GM10248 (cell line): ENCODE measurements around the gene RUNX1.

Source experiments
- CTCF ChIA-PET: fragments of 300-600 bp; sonication (Branson Sonifier 250); formaldehyde crosslinking; extraction: SDS; loops from one replicate; lab custom pipeline; 2021; ENCODE audit warnings: antibody characterized with exemption; lab: Yijun Ruan, JAX
- POLR2A ChIA-PET: fragments of 350-650 bp; sonication (Branson Sonifier 250); formaldehyde crosslinking; extraction: SDS; loops from one replicate; lab custom pipeline; 2020; ENCODE audit warnings: antibody characterized with exemption; lab: Yijun Ruan, JAX
- DNase-seq: peaks from one replicate; pipeline ENCODE4 v3.0.0; 2012; ENCODE audit errors: extremely low spot score
- CTCF ChIP-seq: IDR thresholded peaks from 2 replicates; pipeline ENCODE4 v1.5.1; 2012; ENCODE audit warnings: mild to moderate bottlenecking, low read depth; ENCODE audit errors: extremely low read depth, missing control alignments, control extremely low read depth

The RUNX1 gene

GRCh38 chr21:35005077-35005476, 44.0 kb downstream of the RUNX1 start:
- TF ChIP-seq CTCF = no peak
- ChIA-PET POLR2A (no interaction called here), CTCF (interaction anchor here (1.5 kb wide), 1 partner anchor 48 kb away, joined by 3 read pairs; no protein-coding TSS in a partner anchor)
- no peak for DNase-seq

GRCh38 chr21:35004314-35004713, 44.8 kb downstream of the RUNX1 start:
- POLR2A ChIA-PET = no interaction called here
- CTCF ChIA-PET = interaction anchor here (0.7 to 1.8 kb wide), 5 partner anchors 20 to 48 kb away, joined by 3 to 4 read pairs (median 3); no protein-coding TSS in a partner anchor
- DNase-seq = no peak
- no peak for TF ChIP-seq CTCF

- CTCF ChIA-PET = interaction anchor here (1.4 to 1.8 kb wide), 4 partner anchors 21 to 49 kb away, joined by 3 to 4 read pairs (median 3); no protein-coding TSS in a partner anchor
- POLR2A ChIA-PET = no interaction called here
- TF ChIP-seq CTCF = no peak
- DNase-seq = no peak
These were observed 46.0 kb downstream of the RUNX1 start for GRCh38 chr21:35002879-35003722.

GRCh38 chr21:34999397-34999941, 49.6 kb downstream of the RUNX1 start:
- no peak for TF ChIP-seq CTCF
- DNase-seq = no peak
- ChIA-PET CTCF (interaction anchor here (1.3 kb wide), 1 partner anchor 65 kb away, joined by 3 read pairs; no protein-coding TSS in a partner anchor), POLR2A (no interaction called here)

GRCh38 chr21:34998176-34998575, 50.9 kb downstream of the RUNX1 start:
- no peak for DNase-seq
- TF ChIP-seq CTCF = no peak
- CTCF ChIA-PET = no interaction called here
- POLR2A ChIA-PET = no interaction called here

- no peak for DNase-seq
- ChIA-PET POLR2A (no interaction called here), CTCF (no interaction called here)
- no peak for TF ChIP-seq CTCF
These were observed 51.8 kb downstream of the RUNX1 start for GRCh38 chr21:34997294-34997693.
